KMS-11 (cell line): ENCODE data around the gene AP5Z1.

ENCODE experiments used
- H2AFZ ChIP-seq: fragments of 200-600 bp; sonication (generic); 2 replicates; pipeline ENCODE4 v1.6.1; 2016; ENCODE audit warnings: antibody characterized with exemption, mixed run types, low read depth
- H3K27ac ChIP-seq: fragments of 200-600 bp; sonication (generic); 2 replicates; pipeline ENCODE4 v1.6.1; 2016; ENCODE audit warnings: mild to moderate bottlenecking, mixed run types
- H3K27me3 ChIP-seq: fragments of 200-600 bp; sonication (generic); 2 replicates; pipeline ENCODE4 v1.6.1; 2017; ENCODE audit warnings: mild to moderate bottlenecking, low read depth, mixed run types, moderate library complexity; ENCODE audit not compliant: insufficient read depth
- H3K36me3 ChIP-seq: fragments of 200-600 bp; sonication (generic); 2 replicates; pipeline ENCODE4 v1.6.1; 2017; ENCODE audit warnings: mild to moderate bottlenecking, mixed run types; ENCODE audit not compliant: insufficient read depth
- H3K4me1 ChIP-seq: fragments of 200-600 bp; sonication (generic); 2 replicates; pipeline ENCODE4 v1.6.1; 2016; ENCODE audit warnings: mild to moderate bottlenecking, low read depth, mixed run types; ENCODE audit not compliant: poor library complexity, severe bottlenecking
- H3K4me2 ChIP-seq: fragments of 200-600 bp; sonication (generic); 2 replicates; pipeline ENCODE4 v1.7.0; 2016; ENCODE audit warnings: mild to moderate bottlenecking, mixed run types
- H3K4me3 ChIP-seq: fragments of 200-600 bp; sonication (generic); IDR thresholded peaks from 2 replicates; pipeline ENCODE4 v1.6.1; 2017; ENCODE audit warnings: low read depth, low read length, mixed read lengths; ENCODE audit not compliant: insufficient read depth
- H3K79me2 ChIP-seq: fragments of 200-600 bp; sonication (generic); 2 replicates; pipeline ENCODE4 v1.6.1; 2016; ENCODE audit warnings: low read depth, mixed run types; ENCODE audit not compliant: insufficient read depth
- H3K9ac ChIP-seq: fragments of 200-600 bp; sonication (generic); 2 replicates; pipeline ENCODE4 v1.6.1; 2016; ENCODE audit warnings: mild to moderate bottlenecking, mixed run types
- H4K20me1 ChIP-seq: fragments of 200-600 bp; sonication (generic); 2 replicates; pipeline ENCODE4 v1.6.1; 2016; ENCODE audit warnings: mild to moderate bottlenecking, mixed run types; ENCODE audit not compliant: insufficient read depth
- TF ChIP-seq, protein P1 (sequence below): fragments of 200-600 bp; sonication (generic); conservative IDR thresholded peaks from 2 replicates; pipeline ENCODE4 v1.6.1; 2017; ENCODE audit warnings: low read depth, mild to moderate bottlenecking, antibody characterized with exemption, low read length, moderate library complexity, mixed read lengths

The AP5Z1 gene

DNA sequence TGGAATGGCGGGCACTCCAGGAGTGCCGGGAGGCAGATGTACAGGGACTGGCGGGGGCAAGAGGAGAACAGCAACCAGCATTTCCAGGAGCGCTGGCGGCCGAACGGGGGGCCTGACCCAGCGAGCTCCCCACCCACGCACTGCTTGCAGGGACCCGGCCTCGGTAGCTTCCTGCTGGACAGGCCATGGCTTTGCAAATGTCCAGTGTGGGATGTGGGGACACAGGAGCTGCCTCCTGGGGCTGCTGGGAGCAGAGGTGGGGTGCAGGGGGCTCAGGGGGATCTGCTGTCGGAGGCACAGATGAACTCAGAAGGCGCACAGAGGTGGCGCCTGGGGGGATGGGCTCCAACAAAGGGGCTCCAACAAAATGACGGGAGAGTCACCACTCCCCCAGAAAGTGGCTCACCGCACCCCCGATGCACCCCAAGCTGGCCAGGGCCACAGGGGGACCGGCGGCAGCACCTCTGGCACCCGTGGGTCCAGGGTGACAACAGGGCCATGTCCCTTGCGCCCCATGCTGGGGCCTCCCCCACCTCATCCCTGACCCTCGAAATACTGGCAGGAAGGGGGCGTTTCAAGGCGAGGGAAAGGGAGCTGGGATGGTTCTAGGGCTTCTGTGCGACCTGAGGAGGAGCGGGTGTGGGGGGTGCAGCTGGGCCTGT lies 41.1 kb downstream of the AP5Z1 start:
- H3K4me2 ChIP-seq, result no peak overlapping the region
- H2AFZ ChIP-seq, result no peak overlapping the region
- TF ChIP-seq, protein P1, sequence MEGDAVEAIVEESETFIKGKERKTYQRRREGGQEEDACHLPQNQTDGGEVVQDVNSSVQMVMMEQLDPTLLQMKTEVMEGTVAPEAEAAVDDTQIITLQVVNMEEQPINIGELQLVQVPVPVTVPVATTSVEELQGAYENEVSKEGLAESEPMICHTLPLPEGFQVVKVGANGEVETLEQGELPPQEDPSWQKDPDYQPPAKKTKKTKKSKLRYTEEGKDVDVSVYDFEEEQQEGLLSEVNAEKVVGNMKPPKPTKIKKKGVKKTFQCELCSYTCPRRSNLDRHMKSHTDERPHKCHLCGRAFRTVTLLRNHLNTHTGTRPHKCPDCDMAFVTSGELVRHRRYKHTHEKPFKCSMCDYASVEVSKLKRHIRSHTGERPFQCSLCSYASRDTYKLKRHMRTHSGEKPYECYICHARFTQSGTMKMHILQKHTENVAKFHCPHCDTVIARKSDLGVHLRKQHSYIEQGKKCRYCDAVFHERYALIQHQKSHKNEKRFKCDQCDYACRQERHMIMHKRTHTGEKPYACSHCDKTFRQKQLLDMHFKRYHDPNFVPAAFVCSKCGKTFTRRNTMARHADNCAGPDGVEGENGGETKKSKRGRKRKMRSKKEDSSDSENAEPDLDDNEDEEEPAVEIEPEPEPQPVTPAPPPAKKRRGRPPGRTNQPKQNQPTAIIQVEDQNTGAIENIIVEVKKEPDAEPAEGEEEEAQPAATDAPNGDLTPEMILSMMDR, result no peak
- no peaks in the 10 kb centered on the region for H4K20me1 ChIP-seq
- no peaks in the 10 kb centered on the region for H3K79me2 ChIP-seq
- H3K27me3 ChIP-seq, result no peaks in the 10 kb centered on the region
- no peak overlapping the region for H3K9ac ChIP-seq
- no peak overlapping the region for H3K4me3 ChIP-seq
- H3K4me1 ChIP-seq, result no peaks in the 10 kb centered on the region
- no peak overlapping the region for H3K27ac ChIP-seq
- H3K36me3 ChIP-seq, result no peaks in the 10 kb centered on the region

DNA sequence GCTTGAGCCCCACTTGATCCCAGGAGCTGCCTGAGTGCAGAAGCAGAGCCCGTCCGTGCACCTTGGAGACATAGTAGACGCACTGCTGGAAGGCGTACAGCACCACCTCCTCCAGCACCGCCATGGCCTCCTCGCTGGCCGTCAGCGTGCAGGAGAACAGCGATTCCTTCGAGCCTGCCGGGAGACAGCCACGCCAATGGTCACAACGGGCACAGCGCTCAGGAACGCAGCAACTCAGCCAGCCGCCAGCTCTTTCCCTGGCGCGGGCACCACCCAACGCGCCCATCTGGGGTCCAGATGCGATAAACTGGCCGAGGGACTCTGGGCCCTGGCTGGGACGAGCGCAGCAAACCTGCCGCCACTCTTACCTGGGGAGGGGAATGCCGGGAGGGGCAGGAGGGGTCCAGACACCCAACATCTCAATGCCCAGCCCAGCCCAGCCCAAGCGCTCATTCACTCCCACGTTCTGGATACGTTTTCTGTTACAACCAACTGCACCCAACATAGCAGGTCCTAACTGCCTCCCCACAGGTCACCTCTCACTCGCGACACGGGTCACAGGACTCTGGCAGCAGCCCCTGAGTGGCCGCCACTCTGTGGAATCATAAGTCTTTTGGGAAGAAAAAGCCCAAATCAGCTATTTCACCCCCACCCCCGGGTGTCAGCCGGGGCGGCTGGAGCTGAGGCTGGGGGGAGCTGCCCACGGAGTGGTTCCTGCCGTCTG lies 41.9 kb downstream of the AP5Z1 start:
- Histone ChIP-seq H3K27me3 (no peaks in the 10 kb centered on the region), H3K36me3 (no peaks in the 10 kb centered on the region), H3K9ac (no peak overlapping the region), H3K27ac (no peak overlapping the region), H3K4me2 (no peak overlapping the region), H2AFZ (no peak overlapping the region), H4K20me1 (no peaks in the 10 kb centered on the region), H3K4me3 (no peak overlapping the region), H3K79me2 (no peaks in the 10 kb centered on the region), H3K4me1 (no peaks in the 10 kb centered on the region)
- TF ChIP-seq, protein P1, result no peak

DNA sequence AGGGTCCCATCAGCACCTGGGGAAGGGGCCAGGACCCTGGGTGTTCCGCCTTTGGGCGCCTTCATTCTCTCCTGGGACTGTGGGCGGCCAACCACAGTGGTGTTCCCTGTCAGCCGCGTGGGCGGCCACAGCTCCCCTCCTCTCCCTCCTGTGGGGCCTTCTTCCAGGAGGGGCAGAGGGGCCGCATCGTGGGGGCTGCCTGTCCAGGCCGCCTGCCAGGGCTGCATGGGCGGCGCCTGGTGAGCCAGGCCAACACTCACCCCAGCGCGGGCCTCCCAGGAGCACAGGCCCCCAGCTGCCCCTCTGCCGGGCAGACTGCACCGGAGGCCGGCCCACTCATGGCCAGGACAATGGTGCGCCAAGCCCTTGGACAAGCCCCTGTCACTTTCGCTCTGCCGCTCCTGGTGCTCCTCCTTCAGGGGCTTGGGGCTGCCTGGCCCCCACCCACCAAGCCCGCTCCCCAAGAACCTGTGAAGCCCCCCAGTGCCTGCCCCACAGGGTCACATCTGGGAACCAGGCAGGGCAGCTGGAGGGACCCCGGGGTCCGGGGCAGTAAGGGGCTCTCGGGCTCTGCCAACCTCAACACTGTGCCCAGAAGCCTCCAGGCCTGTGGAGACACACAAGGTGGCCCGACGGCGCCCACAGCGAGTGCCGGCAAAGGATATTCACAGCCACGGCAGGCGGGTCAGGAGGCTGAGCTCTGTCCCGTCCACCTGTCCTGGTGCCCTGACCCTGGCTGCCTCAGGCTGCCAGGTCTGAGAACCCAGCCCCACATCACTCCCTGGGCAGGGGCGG lies 42.8 kb downstream of the AP5Z1 start:
- Histone ChIP-seq H3K4me2 (no peak overlapping the region), H2AFZ (no peak overlapping the region), H4K20me1 (no peaks in the 10 kb centered on the region), H3K4me3 (no peak overlapping the region), H3K27ac (no peak overlapping the region), H3K4me1 (no peaks in the 10 kb centered on the region), H3K9ac (no peak overlapping the region), H3K27me3 (no peaks in the 10 kb centered on the region), H3K79me2 (no peaks in the 10 kb centered on the region), H3K36me3 (no peaks in the 10 kb centered on the region)
- TF ChIP-seq, protein P1, result no peak

DNA sequence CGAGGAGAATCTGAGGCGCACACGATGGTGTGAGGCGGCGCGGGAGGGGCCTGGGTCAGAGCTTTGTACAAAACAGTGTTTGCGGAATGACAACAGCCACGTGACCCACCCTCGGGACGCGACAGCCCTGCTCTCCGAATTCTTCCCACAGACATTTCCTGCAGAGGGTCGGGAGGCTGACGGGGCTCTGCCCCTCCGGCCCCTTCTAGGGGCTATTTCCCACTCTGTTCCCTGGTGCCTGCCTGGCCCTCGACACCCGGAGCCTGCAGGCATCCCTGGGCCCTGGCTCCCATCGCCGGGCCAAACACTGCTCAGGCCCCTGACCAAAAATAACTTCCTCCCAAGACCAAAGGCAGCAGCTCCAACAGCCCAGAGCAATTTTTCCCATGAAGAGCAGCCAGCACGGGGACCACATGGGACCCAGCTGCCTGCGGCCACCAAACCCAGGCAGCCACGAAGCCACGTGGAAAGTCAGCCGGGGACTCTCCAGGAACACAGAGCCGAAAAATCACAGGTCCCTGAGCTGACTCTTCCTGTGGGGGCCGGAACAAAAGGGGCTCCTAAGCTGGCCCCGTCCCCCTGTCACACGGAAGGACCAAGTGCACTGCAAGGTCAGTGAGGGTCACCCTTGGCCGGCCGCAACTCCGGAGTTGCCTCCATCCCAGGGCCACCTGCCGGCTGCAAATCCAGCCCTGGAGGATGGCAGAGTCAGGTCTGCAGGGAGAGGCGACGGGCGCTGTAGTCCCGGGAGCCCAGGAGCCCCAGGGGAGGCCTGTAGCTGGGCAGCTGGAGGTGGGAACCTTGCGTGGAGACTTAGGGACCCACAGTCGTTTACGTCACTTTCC lies 44.4 kb downstream of the AP5Z1 start:
- Histone ChIP-seq H2AFZ (no peak overlapping the region), H3K9ac (no peak overlapping the region), H3K4me1 (no peaks in the 10 kb centered on the region), H4K20me1 (no peaks in the 10 kb centered on the region), H3K27ac (no peak overlapping the region), H3K4me2 (no peak overlapping the region), H3K4me3 (no peak overlapping the region), H3K27me3 (no peaks in the 10 kb centered on the region), H3K79me2 (no peaks in the 10 kb centered on the region), H3K36me3 (no peaks in the 10 kb centered on the region)
- TF ChIP-seq, protein P1, result no peak
